GM18507 (cell line): ENCODE data around the gene HCFC2.
"Not testable (repeated sequence)": the region's sequence is repeated elsewhere in the genome, so short reads cannot be mapped to it uniquely, and the experiment has no call there.

Source experiments
- DNase-seq: peaks from one replicate; pipeline ENCODE4 v3.0.0; 2011; ENCODE audit warnings: low read depth; ENCODE audit not compliant: insufficient read length; ENCODE audit errors: extremely low spot score
- FAIRE-seq: peaks from 2 replicates; lab custom pipeline; 2011; peaks lifted over from hg19 to GRCh38; lab: Jason Lieb, UNC

The HCFC2 gene

GRCh38 chr12:104108755-104109445 lies 44.6 kb downstream of the HCFC2 start:
- peak; percentile 93 for FAIRE-seq
- peak; percentile 25 for DNase-seq

GRCh38 chr12:104109446-104110271 lies 45.3 kb downstream of the HCFC2 start:
- FAIRE-seq (peak; percentile 29), DNase-seq (no peak)

GRCh38 chr12:104114834-104115586 lies 50.7 kb downstream of the HCFC2 start:
- DNase-seq, FAIRE-seq: not testable (repeated sequence)

GRCh38 chr12:104115587-104115975 lies 51.2 kb downstream of the HCFC2 start:
- no peak for DNase-seq

GRCh38 chr12:104121001-104121400 lies 56.7 kb downstream of the HCFC2 start:
- FAIRE-seq = peak; percentile 15
- no peak for DNase-seq

More at GRCh38 chr12:104115587-104115975, 51.2 kb downstream of the HCFC2 start:
- FAIRE-seq = no peak

- FAIRE-seq (no peak), DNase-seq (no peak)
Measured at GRCh38 chr12:104122298-104122697, 58.0 kb downstream of the HCFC2 start.

- no peak for FAIRE-seq
Measured at GRCh38 chr12:104126548-104126947, 62.2 kb downstream of the HCFC2 start.

GRCh38 chr12:104130760-104131159 lies 66.4 kb downstream of the HCFC2 start:
- FAIRE-seq (no peak), DNase-seq (no peak)

More at GRCh38 chr12:104126548-104126947, 62.2 kb downstream of the HCFC2 start:
- DNase-seq = no peak

- DNase-seq = no peak
- FAIRE-seq = no peak
Measured at GRCh38 chr12:104131609-104132008, 67.3 kb downstream of the HCFC2 start.

GRCh38 chr12:104132351-104132956 lies 68.1 kb downstream of the HCFC2 start:
- DNase-seq = no peak
- FAIRE-seq = no peak

- DNase-seq (no peak), FAIRE-seq (no peak)
Measured at GRCh38 chr12:104133321-104133720, 69.0 kb downstream of the HCFC2 start.

GRCh38 chr12:104133866-104134265 lies 69.5 kb downstream of the HCFC2 start:
- DNase-seq (no peak), FAIRE-seq (no peak)

GRCh38 chr12:104134882-104135281 lies 70.6 kb downstream of the HCFC2 start:
- FAIRE-seq (no peak), DNase-seq (no peak)

GRCh38 chr12:104136577-104136976 lies 72.2 kb downstream of the HCFC2 start:
- DNase-seq (no peak), FAIRE-seq (no peak)

- FAIRE-seq (peak; percentile 49), DNase-seq (no peak)
Measured at GRCh38 chr12:104137001-104137901, 72.9 kb downstream of the HCFC2 start.

GRCh38 chr12:104137902-104138796 lies 73.8 kb downstream of the HCFC2 start, which contains the start of gene NFYB:
Gene NFYB (minus strand): TSS chr12:104138210. CDS start chr12:104135453, 2,757 bp downstream.
- FAIRE-seq = peak; percentile 96
- DNase-seq = peak; percentile 91

GRCh38 chr12:104138797-104139152 lies 74.4 kb downstream of the HCFC2 start:
- FAIRE-seq = no peak
- no peak for DNase-seq

GRCh38 chr12:104142543-104142942 lies 78.2 kb downstream of the HCFC2 start:
- FAIRE-seq (no peak), DNase-seq (no peak)
